ENCODE results near the gene JAM2. TPM values are rescaled to one million over a fixed set of nuclear protein-coding genes. Genes with fewer than 3 reads are reported as not detected.
A peak's percentile ranks its signal among the peaks of the same experiment; 100 is the strongest.

The JAM2 gene
- total RNA-seq, 1 experiment from 2014 or later: 4.8 TPM

GRCh38 chr21:25647647-25648046 is 8.6 kb downstream of the JAM2 start (continued):
- TF ChIP-seq ZNF281 (CRISPR knock-in tag; IDR thresholded peaks at IDR 0.05): no peak
- TF ChIP-seq, protein P1, sequence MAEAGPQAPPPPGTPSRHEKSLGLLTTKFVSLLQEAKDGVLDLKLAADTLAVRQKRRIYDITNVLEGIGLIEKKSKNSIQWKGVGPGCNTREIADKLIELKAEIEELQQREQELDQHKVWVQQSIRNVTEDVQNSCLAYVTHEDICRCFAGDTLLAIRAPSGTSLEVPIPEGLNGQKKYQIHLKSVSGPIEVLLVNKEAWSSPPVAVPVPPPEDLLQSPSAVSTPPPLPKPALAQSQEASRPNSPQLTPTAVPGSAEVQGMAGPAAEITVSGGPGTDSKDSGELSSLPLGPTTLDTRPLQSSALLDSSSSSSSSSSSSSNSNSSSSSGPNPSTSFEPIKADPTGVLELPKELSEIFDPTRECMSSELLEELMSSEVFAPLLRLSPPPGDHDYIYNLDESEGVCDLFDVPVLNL (CRISPR knock-in tag; IDR thresholded peaks at IDR 0.05; ENCODE audit: borderline replicate concordance, low read depth): no peak
- TF ChIP-seq CBFB (CRISPR knock-in tag; IDR thresholded peaks at IDR 0.05; ENCODE audit: low read depth): no peak
- TF ChIP-seq ZNF263 (CRISPR knock-in tag; IDR thresholded peaks at IDR 0.05; ENCODE audit: low read depth): no peak
- TF ChIP-seq ATF3 (CRISPR knock-in tag; conservative IDR thresholded peaks at IDR 0.05): no peak

DNA sequence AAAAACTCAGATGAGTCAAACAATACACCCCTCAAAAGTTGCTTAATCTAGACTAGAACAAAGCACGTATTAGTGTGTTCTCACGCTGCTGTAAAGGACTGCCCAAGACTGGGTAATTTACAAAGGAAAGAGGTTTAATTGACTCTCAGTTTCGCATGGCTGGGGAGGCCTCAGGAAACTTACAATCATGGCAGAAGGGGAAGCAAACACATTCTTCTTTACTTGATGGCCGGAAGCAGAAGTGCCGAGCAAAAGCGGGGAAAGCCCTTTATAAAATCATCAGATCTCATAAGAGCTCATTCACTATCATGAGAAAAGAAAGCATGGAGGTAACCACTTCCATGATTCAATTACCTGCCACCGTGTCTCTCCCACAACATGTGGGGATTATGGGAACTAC is 10.1 kb downstream of the JAM2 start:
- DNase-seq (ENCODE audit: low spot score) (no peak), ATAC-seq (no peak)
- H3K27me3 Mint-ChIP-seq (ENCODE audit: low read depth): no peaks in the 10 kb centered on the region
- peaks cover 6% of the 10 kb centered on the region; the same call in 1 of the 2 replicates for H3K9me3 Mint-ChIP-seq
- H3K27ac Mint-ChIP-seq: peak overlapping the region; percentile 31; the same call in 1 of the 2 replicates
- CTCF ChIA-PET: no interaction called here
- no peak overlapping the region for H3K4me3 Mint-ChIP-seq
- no peaks in the 10 kb centered on the region for H3K36me3 Mint-ChIP-seq
- H3K4me1 Mint-ChIP-seq: peaks cover 3% of the 10 kb centered on the region; the same call in 1 of the 2 replicates
- POLR2A ChIA-PET: no interaction called here
- TF ChIP-seq RELA (CRISPR knock-in tag; IDR thresholded peaks at IDR 0.05; ENCODE audit: borderline replicate concordance): no peak
- TF ChIP-seq, protein P2, sequence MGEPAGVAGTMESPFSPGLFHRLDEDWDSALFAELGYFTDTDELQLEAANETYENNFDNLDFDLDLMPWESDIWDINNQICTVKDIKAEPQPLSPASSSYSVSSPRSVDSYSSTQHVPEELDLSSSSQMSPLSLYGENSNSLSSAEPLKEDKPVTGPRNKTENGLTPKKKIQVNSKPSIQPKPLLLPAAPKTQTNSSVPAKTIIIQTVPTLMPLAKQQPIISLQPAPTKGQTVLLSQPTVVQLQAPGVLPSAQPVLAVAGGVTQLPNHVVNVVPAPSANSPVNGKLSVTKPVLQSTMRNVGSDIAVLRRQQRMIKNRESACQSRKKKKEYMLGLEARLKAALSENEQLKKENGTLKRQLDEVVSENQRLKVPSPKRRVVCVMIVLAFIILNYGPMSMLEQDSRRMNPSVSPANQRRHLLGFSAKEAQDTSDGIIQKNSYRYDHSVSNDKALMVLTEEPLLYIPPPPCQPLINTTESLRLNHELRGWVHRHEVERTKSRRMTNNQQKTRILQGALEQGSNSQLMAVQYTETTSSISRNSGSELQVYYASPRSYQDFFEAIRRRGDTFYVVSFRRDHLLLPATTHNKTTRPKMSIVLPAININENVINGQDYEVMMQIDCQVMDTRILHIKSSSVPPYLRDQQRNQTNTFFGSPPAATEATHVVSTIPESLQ (CRISPR knock-in tag; IDR thresholded peaks at IDR 0.05): no peak
- TF ChIP-seq, protein P3, sequence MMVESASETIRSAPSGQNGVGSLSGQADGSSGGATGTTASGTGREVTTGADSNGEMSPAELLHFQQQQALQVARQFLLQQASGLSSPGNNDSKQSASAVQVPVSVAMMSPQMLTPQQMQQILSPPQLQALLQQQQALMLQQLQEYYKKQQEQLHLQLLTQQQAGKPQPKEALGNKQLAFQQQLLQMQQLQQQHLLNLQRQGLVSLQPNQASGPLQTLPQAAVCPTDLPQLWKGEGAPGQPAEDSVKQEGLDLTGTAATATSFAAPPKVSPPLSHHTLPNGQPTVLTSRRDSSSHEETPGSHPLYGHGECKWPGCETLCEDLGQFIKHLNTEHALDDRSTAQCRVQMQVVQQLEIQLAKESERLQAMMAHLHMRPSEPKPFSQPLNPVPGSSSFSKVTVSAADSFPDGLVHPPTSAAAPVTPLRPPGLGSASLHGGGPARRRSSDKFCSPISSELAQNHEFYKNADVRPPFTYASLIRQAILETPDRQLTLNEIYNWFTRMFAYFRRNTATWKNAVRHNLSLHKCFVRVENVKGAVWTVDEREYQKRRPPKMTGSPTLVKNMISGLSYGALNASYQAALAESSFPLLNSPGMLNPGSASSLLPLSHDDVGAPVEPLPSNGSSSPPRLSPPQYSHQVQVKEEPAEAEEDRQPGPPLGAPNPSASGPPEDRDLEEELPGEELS (CRISPR knock-in tag; IDR thresholded peaks at IDR 0.05): no peak

GRCh38 chr21:25656412-25656811 is 17.4 kb downstream of the JAM2 start:
- H3K27me3 Mint-ChIP-seq (ENCODE audit: low read depth): no peaks in the 10 kb centered on the region
- H3K27ac Mint-ChIP-seq: no peak overlapping the region
- no peak for DNase-seq (ENCODE audit: low spot score)
- H3K4me1 Mint-ChIP-seq: peaks cover 25% of the 10 kb centered on the region
- CTCF ChIA-PET: no interaction called here
- no peak for ATAC-seq
- no peak overlapping the region for H3K4me3 Mint-ChIP-seq
- H3K9me3 Mint-ChIP-seq: peaks cover 10% of the 10 kb centered on the region
- TF ChIP-seq CBFB (CRISPR knock-in tag; IDR thresholded peaks at IDR 0.05; ENCODE audit: low read depth) (no peak), ZNF232 (CRISPR knock-in tag; IDR thresholded peaks at IDR 0.05) (no peak), ZBTB43 (CRISPR knock-in tag; IDR thresholded peaks at IDR 0.05) (no peak), TEAD1 (CRISPR knock-in tag; IDR thresholded peaks at IDR 0.05) (no peak), ERG (CRISPR knock-in tag; IDR thresholded peaks at IDR 0.05) (no peak), ZNF121 (CRISPR knock-in tag; IDR thresholded peaks at IDR 0.05) (no peak), CREB1 (CRISPR knock-in tag; IDR thresholded peaks at IDR 0.05) (no peak), E2F5 (CRISPR knock-in tag; IDR thresholded peaks at IDR 0.05) (no peak), ZNF263 (CRISPR knock-in tag; IDR thresholded peaks at IDR 0.05; ENCODE audit: low read depth) (no peak)
- TF ChIP-seq, protein P4, sequence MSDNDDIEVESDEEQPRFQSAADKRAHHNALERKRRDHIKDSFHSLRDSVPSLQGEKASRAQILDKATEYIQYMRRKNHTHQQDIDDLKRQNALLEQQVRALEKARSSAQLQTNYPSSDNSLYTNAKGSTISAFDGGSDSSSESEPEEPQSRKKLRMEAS (CRISPR knock-in tag; IDR thresholded peaks at IDR 0.05): no peak
- TF ChIP-seq, protein P5, sequence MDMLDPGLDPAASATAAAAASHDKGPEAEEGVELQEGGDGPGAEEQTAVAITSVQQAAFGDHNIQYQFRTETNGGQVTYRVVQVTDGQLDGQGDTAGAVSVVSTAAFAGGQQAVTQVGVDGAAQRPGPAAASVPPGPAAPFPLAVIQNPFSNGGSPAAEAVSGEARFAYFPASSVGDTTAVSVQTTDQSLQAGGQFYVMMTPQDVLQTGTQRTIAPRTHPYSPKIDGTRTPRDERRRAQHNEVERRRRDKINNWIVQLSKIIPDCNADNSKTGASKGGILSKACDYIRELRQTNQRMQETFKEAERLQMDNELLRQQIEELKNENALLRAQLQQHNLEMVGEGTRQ (CRISPR knock-in tag; IDR thresholded peaks at IDR 0.05): no peak
- POLR2A ChIA-PET: no interaction called here
- H3K36me3 Mint-ChIP-seq: peaks cover 3% of the 10 kb centered on the region

Measured in WTC11 (cell line).